Heart left ventricle (tissue), 13 donors: ENCODE results near the gene SOWAHD.

Source experiments
- CTCF ChIP-seq, 12 donors: fragments of 200-600 bp; sonication (generic) in 4 of 12; IDR thresholded peaks; one replicate each; pipeline versions ENCODE4 v1.5.0 to v1.8.0; 2018 to 2022; ENCODE audit warnings: antibody characterized with exemption in 12 of 12, mild to moderate bottlenecking in 5 of 12
- POLR2A ChIP-seq, 2 donors: fragments of 450-650 bp; IDR thresholded peaks; one replicate each; pipeline ENCODE4 v1.6.1; 2017; ENCODE audit warnings: antibody characterized with exemption in 2 of 2, mild to moderate bottlenecking in 2 of 2, moderate library complexity in 2 of 2
- donor health status: ischemic (EF 13 %, LVEDD 7.1; RV severe dilation, severe dysfunction).
- donor health status: DM: no; HTN: yes; CAD: no.
- donor health status: DM: no; HTN: no; CAD: no.
- donor health status: ischemic (EF 25% LVEDD 6.9; RV normal size, moderate dysfunction).
- donor health status: ischemic (EF 25% LVEDD 5.7; RV mildly dilated, moderate dysfunction).
- donor health status: ischemic (EF 35%, LVEDD 5.7; RV mildly dilated, moderate dysfunction).
- donor health status: nonischemic (EF 11% LVEDD 7.7; RV severe dilation, severe dysfunction).
- donor health status: DM: yes; HTN: yes; CAD: no.
- donor health status: PGD.
- donor health status: ischemic (EF 29% LVEDD 5.4; RV normal size, mild dysfunction).
- donor health status: nonischemic (EF 23%, LVEDD 6.1; RV moderate dilation, normal function).

- TF ChIP-seq POLR2A (IDR thresholded peaks at IDR 0.05) (no peak), CTCF (IDR thresholded peaks at IDR 0.05) (no peak)
Measured at GRCh38 chrX:119753001-119753400, 5.4 kb upstream of the SOWAHD start.
